GM10266 (cell line): ENCODE measurements around the gene NR6A1.

ENCODE experiments used
- DNase-seq: peaks from one replicate; pipeline ENCODE4 v3.0.0; 2012; ENCODE audit errors: extremely low spot score
- CTCF ChIP-seq: IDR thresholded peaks from 2 replicates; pipeline ENCODE4 v1.5.1; 2012; ENCODE audit warnings: mild to moderate bottlenecking, low read depth; ENCODE audit not compliant: control insufficient read depth, insufficient read depth; ENCODE audit errors: missing control alignments

Gene NR6A1

DNA sequence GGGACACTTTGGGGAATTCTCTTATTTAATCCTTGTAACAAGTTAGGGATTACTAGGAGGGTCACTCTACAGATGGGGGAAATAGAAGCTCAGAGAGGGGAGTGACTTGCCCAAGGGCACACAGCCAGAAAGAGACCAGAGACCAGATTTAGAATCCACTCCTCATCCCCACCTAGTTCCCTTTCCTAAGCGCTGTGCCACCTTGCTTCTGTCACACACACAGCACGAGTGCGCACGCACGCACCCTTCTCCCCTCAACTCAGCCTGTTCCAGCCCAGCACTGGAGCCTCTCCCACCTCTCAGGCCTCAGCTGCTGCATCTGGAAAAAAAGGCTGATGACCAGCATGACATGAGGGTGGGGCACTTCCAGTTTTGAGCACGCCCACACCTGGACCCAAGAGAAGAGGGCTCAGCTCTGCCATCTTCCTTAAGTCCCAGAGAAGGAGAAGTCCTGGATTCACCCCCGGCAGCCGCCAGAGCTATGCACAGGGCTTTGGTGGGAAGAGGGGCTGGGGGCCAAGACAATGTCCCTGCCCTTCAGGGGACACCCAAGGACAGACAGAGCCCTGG is 282.4 kb downstream of the NR6A1 start:
- TF ChIP-seq CTCF: no peak
- no peak for DNase-seq

DNA sequence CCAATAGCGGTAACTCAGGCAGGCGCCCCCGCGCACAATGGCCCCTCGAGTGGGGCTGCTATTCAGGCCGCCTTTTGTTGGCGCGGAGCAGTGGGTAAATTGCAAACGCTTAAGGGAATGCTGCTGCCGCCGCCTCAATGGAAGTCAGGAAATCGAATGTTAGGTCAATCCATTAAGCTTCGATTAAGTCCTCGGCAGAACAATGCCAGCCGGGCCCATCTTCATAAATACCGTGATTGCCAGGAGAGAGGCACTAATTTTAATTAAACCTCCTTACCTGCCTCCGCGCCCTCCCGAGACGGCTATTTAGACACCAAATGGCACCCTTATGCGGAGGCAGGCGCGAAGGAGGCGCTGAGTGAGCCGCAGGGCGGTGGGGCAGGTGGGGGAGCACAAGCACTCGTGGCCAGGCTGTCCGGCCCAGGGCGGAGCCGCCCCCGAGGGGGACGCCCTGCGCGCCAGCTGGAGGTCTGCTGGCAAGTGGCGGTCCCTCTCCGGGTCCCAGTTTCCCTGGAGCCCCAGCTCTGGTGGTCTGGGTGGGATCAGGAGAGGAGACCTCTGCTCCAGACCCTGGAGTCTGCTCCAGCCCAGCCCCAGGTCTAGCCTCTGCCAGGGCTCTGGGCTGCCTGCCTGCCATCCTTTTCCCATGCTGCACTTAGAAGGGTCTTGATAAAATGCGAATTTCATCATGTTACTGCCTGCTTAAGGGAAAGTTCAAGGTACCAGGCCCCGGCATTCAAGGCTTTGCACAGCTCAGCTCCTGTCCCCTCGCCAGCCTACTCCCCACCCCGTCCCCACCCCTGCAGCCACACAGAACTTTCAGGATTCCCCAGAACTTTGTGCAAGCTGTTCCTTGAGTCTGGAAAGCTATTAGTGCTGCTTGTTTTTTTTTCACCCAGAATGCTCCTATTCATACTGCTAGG is 283.6 kb downstream of the NR6A1 start:
- no peak for TF ChIP-seq CTCF

DNA sequence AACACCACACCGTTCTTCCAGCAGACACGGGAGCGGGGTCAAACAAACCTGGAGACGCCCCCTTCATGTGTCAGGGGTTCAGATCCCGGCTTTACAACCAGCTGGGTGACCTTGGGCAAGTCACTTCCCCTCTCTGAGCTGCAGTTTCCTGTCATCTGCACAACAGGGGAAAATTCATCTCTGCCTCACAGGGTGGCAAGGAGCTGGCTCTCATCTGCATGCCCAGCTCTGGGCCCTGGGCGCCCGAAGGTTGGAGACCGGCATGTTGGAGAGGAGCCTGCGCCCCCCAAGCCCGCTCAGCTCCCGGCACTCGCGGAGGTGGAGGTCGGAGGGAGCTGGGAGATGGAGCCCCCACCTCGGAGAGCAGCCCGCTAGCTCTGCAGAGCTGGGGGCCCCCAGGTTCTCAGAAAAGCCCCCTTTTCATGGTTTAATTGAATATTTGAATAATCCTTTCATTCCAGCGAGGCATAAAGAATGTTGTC is 284.3 kb downstream of the NR6A1 start:
- no peak for TF ChIP-seq CTCF
- no peak for DNase-seq

More for the DNA sequence above, 283.6 kb downstream of the NR6A1 start:
- DNase-seq: no peak

DNA sequence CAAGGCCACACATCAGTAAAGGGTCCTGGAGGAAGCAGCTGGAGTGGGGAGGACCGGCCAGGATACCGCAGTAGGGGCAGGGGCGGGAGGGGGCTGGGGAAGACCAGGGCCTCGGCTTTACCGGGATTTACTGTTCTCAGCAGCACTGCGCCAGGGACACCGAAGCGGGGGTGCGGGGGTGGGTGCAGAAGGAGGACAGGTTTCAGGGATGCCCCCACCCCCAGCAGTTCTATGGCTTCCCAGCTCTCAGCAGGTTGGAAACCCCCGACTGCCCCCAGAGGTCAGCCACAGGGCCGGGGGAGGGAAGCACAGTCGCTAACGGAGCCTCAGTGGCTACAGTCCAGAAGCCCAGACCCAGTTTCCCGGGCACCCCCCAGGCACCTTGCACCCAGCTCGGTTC is 285.2 kb downstream of the NR6A1 start:
- no peak for TF ChIP-seq CTCF

DNA sequence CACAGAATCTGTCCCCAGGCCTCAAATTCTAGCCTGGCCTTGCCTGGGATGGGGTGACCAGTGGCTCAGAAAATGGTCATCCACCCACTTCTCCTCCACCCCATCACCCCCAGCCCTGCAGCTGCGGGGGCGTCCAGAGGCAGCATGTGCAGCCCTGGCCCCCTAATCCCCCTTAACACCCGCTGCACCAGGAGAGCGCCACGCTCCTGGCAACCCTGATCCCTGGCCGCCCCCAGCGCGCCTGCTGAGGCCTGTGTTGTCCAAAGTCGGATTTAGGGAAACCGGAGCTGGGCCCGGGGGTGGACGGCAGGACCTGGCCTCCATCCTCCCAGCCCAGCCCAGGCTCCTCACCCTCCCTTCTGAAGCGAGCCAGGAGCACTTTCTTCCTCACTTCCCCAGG is 285.9 kb downstream of the NR6A1 start:
- DNase-seq: no peak
- TF ChIP-seq CTCF: no peak

More for the DNA sequence above, 285.2 kb downstream of the NR6A1 start:
- DNase-seq: no peak

DNA sequence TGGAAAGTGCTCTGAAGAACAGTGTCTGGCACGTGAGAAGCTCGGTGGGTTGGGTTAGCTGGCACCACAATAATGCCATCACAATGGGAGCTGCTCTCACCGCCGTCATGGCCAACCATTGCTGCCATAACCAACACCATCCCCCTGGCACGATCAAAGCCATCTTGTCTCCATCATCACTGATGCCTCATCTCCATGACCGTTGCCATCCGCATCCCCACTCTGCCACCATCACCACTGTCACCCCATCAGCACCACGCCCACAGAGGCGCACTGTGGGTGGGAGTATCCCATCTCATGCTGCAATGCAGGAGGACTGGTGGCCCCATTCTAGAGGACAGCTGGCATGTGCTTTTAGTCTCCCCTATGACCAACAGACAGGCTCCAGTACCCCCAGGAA is 287.6 kb downstream of the NR6A1 start:
- TF ChIP-seq CTCF: no peak
- no peak for DNase-seq
